Measurements from ENCODE around the gene OR14A2. TPM values are rescaled to one million over a fixed set of nuclear protein-coding genes. Genes with fewer than 3 reads are reported as not detected.

OR14A2 gene
- total and polyA plus RNA-seq, 4 donors, result not detected

Other genes starting within 250 kb of the OR14A2 start
- gene OR2C3, start 211.7 kb downstream of the OR14A2 start, total RNA-seq, result under 1 TPM; under 0.01 to 0.17 TPM
- under 1 TPM; 0.51 to 0.95 TPM for gene OR2C3, start 211.7 kb downstream of the OR14A2 start, polyA plus RNA-seq (ENCODE audit: insufficient read length in 2 of 2)
- gene GCSAML, start 199.0 kb downstream of the OR14A2 start, total RNA-seq, result under 1 TPM; 0.11 to 0.40 TPM
- gene GCSAML, start 199.0 kb downstream of the OR14A2 start, polyA plus RNA-seq (ENCODE audit: insufficient read length in 2 of 2), result 1 to 10 TPM in 1 of 2 donors, under 1 TPM in 1; 0.82 to 1.3 TPM
- gene OR2G2, start 159.8 kb downstream of the OR14A2 start, total RNA-seq, result not detected
- not detected for gene OR2G2, start 159.8 kb downstream of the OR14A2 start, polyA plus RNA-seq (ENCODE audit: insufficient read length in 2 of 2)
- gene OR2G3, start 142.6 kb downstream of the OR14A2 start, total RNA-seq, result not detected
- not detected for gene OR2G3, start 142.6 kb downstream of the OR14A2 start, polyA plus RNA-seq (ENCODE audit: insufficient read length in 2 of 2)
- not detected for gene OR13G1, start 68.4 kb downstream of the OR14A2 start, total RNA-seq
- gene OR13G1, start 68.4 kb downstream of the OR14A2 start, polyA plus RNA-seq (ENCODE audit: insufficient read length in 2 of 2), result not detected
- not detected for gene OR6F1, start 31.5 kb downstream of the OR14A2 start, total RNA-seq
- not detected for gene OR6F1, start 31.5 kb downstream of the OR14A2 start, polyA plus RNA-seq (ENCODE audit: insufficient read length in 2 of 2)
- gene OR14K1, start 9.5 kb downstream of the OR14A2 start, total RNA-seq, result not detected
- gene OR14K1, start 9.5 kb downstream of the OR14A2 start, polyA plus RNA-seq (ENCODE audit: insufficient read length in 2 of 2), result not detected
- gene OR1C1, start 12.4 kb upstream of the OR14A2 start, total RNA-seq, result not detected
- gene OR1C1, start 12.4 kb upstream of the OR14A2 start, polyA plus RNA-seq (ENCODE audit: insufficient read length in 2 of 2), result not detected
- gene OR14A16, start 76.0 kb upstream of the OR14A2 start, total RNA-seq, result not detected
- not detected for gene OR14A16, start 76.0 kb upstream of the OR14A2 start, polyA plus RNA-seq (ENCODE audit: insufficient read length in 2 of 2)
- gene OR11L1, start 93.8 kb upstream of the OR14A2 start, total RNA-seq, result not detected
- gene OR11L1, start 93.8 kb upstream of the OR14A2 start, polyA plus RNA-seq (ENCODE audit: insufficient read length in 2 of 2), result not detected
- 10 to 100 TPM in 1 of 2 donors, 1 to 10 TPM in 1; 4.7 to 13.9 TPM for gene TRIM58, start 109.0 kb upstream of the OR14A2 start, total RNA-seq
- gene TRIM58, start 109.0 kb upstream of the OR14A2 start, polyA plus RNA-seq (ENCODE audit: insufficient read length in 2 of 2), result 10 to 100 TPM in 1 of 2 donors, 1 to 10 TPM in 1; 8.9 to 14.4 TPM
- 1 to 10 TPM; 2.1 to 4.8 TPM for gene OR2W3, start 147.4 kb upstream of the OR14A2 start, total RNA-seq
- 1 to 10 TPM; 5.6 to 7.8 TPM for gene OR2W3, start 147.4 kb upstream of the OR14A2 start, polyA plus RNA-seq (ENCODE audit: insufficient read length in 2 of 2)
- gene OR2T8, start 172.1 kb upstream of the OR14A2 start, total RNA-seq, result under 1 TPM; 0.20 to 0.39 TPM
- gene OR2T8, start 172.1 kb upstream of the OR14A2 start, polyA plus RNA-seq (ENCODE audit: insufficient read length in 2 of 2), result 1 to 10 TPM; 1.7 to 2.1 TPM
- under 1 TPM in 1 of 2 donors, not detected in 1; 0.10 TPM for gene OR2AJ1, start 176.7 kb upstream of the OR14A2 start, total RNA-seq
- gene OR2AJ1, start 176.7 kb upstream of the OR14A2 start, polyA plus RNA-seq (ENCODE audit: insufficient read length in 2 of 2), result not detected
- gene OR2L8, start 200.7 kb upstream of the OR14A2 start, total RNA-seq, result 1 to 10 TPM in 1 of 2 donors, under 1 TPM in 1; 0.44 to 1.2 TPM
- not detected for gene OR2L8, start 200.7 kb upstream of the OR14A2 start, polyA plus RNA-seq (ENCODE audit: insufficient read length in 2 of 2)
- gene OR2AK2, start 217.1 kb upstream of the OR14A2 start, total RNA-seq, result 1 to 10 TPM in 1 of 2 donors, under 1 TPM in 1; 0.44 to 1.1 TPM
- not detected for gene OR2AK2, start 217.1 kb upstream of the OR14A2 start, polyA plus RNA-seq (ENCODE audit: insufficient read length in 2 of 2)